Retina (tissue), 1 donor: ENCODE data around the gene B3GALT4.

Source experiments
- DNase-seq: peaks from one replicate; pipeline ENCODE4 v3.0.0-alpha.2; 2016

B3GALT4 gene

GRCh38 chr6:33315793-33316602, 39.1 kb downstream of the B3GALT4 start:
- no peak for DNase-seq

DNA sequence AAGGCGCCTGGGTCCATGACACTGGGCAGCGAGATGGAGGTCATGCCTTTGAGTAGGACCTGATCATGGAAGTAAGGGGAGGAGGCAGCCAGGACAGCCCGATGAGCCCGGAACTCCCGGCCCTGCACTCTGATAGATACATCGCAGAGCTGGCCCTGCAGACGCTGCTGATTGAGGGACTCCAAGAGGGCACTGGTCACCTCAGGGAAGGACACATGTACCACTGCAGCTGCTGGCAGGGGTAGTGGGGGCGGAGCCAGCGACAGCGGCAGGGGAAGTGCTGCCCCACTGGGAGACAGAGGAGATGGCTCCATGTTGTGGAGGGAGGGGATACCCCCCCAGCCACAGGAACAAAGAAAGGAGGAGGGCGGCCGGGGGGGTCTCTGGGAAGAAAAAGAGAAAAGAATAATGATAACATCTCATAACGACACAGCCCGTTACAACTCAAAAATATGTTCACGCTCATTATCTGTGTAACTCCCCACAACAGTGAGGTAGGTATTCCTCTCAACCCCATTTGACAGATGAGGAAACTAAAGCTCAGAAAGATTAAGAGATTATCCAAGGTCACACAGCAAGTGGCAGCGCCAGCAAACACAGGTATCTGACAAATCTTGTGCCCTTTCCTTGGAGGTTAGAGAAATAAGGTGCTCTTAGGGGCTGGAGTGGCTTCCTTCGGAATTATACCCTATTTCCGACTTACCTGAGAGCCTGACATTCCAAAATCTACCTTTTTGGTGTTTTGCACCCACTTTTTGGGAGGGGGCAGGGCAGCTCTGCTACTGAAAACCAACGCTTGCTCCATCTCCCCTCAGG, 39.9 kb downstream of the B3GALT4 start:
- peak; percentile 18 for DNase-seq

- DNase-seq = no peak
These were observed 40.4 kb downstream of the B3GALT4 start for GRCh38 chr6:33317419-33317668.

- peak; percentile 98 for DNase-seq
These were observed 40.9 kb downstream of the B3GALT4 start, which contains the start of gene ZBTB22 for GRCh38 chr6:33317669-33318425. Gene ZBTB22, minus strand, starts transcription at chr6:33317744. Its CDS starts 828 bp downstream, at chr6:33316916.

- no peak for DNase-seq
These were observed 41.6 kb downstream of the B3GALT4 start for GRCh38 chr6:33318426-33319073.

GRCh38 chr6:33319939-33320314, 43.0 kb downstream of the B3GALT4 start:
- DNase-seq = no peak

- no peak for DNase-seq
These were observed 43.6 kb downstream of the B3GALT4 start for GRCh38 chr6:33320315-33321181.

DNA sequence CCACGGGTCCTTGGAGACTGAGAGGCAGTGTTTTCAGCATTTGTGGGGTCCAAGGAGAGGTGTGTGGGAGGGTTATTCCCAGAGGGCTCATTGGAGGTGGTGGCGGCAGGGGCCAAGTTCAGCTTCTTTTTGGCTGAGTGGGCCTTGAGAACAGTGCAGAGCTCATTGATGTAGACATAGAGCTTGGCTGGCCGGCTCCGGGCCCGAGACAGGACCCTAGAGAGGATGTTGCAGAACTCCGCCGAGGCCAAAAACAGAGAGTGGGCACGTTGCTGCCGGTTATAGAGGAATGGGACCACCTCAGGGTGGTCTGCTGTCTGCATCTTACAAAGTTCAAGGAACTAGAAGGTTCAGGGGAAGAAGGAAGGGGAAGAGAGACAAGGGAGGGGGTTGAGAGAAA, 44.3 kb downstream of the B3GALT4 start:
- no peak for DNase-seq

DNA sequence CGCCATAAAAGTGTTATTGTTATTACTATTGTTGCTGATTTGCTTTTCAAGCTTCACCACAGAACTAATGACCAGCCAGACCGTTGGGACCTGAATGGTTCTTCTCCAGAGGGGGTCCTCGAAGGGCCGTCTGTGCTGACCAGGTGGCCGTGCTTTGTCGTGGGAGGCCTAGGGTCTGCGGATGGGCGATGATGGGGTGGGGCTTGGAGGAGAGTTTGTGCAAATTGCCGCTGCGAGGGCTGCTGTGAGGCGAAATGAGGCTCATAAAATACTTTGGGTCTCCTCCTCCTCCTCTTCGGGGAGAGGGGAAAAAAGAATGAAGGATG, 46.7 kb downstream of the B3GALT4 start:
- DNase-seq = no peak

DNA sequence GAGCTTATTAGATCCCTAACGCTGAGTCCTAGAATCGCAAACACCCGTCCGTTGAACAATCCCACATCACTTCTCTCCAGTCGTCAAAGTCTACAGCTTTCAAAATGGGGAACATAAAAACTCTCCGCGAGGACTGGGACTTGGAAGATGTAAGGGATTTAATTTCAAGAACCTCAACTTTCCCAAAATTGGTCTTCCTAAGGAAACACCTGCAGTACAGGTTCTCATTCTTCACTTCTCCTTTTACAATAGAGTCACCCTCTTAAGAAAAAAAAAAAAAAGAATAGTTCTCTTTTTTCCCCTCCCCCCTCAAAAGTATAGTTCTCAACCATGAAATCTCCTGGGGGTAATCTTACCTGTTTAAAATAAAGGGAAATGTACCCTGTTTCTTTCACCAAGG, 47.2 kb downstream of the B3GALT4 start:
- no peak for DNase-seq
